HG03575 (cell line): ENCODE measurements around the gene LATS2.

Source experiments
- ATAC-seq: cut with Tn5 transposase; IDR thresholded peaks from one replicate; pipeline ENCODE4 v1.9.1; 2021; ENCODE audit not compliant: unreplicated experiment, insufficient number of reproducible peaks, low FRiP score; ENCODE audit errors: extremely low read depth

Gene LATS2

GRCh38 chr13:21061029-21061763 lies at the start of gene LATS2:
Gene LATS2, minus strand, starts transcription at chr13:21061586. Its CDS starts 15,560 bp downstream, at chr13:21046026.
- ATAC-seq: no peak

- ATAC-seq: no peak
Observed at GRCh38 chr13:21109168-21109567, 47.8 kb upstream of the LATS2 start.

DNA sequence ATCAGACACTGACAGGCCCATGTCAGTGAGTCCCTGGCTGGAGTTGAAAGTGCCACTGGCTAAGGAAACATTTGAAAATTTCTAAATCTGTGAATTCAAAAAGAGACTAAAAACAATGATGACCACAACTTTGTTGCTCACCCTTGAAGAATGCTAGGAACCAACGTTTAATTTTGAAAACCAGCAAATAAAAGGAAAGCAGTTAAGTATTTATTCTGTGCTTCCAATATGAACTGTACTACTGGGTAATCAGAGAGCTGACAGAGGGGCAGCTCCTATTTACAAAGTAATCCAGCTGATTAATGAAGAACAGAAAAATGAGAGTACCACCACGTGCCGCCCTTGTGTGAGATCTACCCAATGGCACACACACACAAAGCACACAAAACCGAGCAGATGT lies 44.7 kb upstream of the LATS2 start:
- no peak for ATAC-seq

DNA sequence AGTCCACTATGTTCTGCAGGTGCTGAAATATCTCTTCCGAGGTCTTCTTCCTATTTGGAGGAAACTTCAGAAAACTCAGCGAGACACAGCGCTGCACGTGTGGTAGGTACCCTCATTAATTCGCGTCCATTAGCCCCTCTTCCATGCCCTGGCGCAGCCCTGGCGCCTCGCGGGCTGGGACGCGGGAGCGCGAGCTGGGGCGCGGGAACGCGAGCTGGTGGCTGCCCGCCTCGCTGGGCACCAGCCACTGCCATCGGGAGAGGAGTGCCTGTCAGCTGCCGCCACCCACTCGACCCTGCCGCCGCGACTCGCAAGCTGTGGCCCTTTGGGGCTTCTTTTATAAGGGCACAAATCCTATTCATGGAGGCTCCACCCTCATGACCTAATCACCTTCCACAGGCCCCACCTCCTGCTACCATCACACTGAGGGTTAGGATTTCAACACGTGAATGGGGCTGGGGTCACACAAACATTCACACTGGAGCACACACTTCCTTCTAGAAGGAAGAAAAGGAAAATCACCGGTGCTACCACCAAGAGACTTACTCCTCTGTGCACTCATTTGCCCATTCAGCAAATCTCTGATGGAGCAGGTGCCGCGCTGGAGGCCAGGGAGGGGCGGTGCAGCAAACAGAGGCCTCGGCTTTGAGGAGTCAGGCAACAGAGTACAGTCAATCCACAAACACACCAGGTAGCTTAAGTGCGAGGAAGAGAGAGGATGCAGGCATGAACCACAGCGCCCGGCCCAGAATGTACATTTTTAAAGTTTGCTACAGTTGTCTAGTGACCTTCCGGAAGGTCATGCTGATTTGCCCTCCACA lies 43.0 kb upstream of the LATS2 start:
- no peak for ATAC-seq

- no peak for ATAC-seq
Observed at GRCh38 chr13:21101865-21102576, 40.6 kb upstream of the LATS2 start.

DNA sequence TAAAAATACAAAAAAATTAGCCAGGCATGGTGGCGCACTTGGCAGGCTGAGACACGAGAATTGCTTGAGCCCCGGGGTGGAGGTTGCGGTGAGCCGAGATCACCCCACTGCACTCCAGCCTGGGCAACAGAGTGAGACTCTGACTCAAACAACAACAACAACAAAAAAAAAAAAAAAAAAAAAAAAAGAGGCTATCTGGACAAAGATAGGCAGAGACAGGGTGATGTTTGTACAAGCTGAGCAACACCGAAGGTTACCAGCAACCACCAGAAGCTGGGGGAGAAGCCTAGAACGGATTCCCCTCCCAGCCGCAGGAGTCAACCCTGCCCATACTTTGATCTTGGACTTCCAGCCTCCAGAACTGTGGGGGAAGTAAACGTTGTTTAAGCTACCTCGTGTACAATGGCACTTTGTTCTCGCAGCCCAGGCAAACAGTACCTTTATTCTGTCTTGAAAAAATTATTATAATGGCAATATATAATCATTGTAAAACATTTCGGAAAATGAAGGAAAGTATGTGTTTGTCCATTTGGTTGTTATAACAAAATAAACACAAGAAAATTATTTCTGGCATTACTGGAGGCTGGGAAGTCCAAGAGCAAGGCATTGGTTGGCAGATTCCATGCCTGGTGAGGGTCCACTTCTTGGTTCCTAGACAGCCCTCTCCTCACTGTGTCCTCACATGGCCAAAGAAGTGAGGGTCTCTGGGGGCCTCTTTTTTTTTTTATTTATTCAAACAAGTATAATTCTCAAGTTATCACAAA lies 39.8 kb upstream of the LATS2 start:
- no peak for ATAC-seq

- no peak for ATAC-seq
Observed at GRCh38 chr13:21100211-21100610, 38.8 kb upstream of the LATS2 start.

GRCh38 chr13:21095311-21095710 lies 33.9 kb upstream of the LATS2 start:
- ATAC-seq: no peak

- no peak for ATAC-seq
Observed at GRCh38 chr13:21089830-21090229, 28.4 kb upstream of the LATS2 start.

DNA sequence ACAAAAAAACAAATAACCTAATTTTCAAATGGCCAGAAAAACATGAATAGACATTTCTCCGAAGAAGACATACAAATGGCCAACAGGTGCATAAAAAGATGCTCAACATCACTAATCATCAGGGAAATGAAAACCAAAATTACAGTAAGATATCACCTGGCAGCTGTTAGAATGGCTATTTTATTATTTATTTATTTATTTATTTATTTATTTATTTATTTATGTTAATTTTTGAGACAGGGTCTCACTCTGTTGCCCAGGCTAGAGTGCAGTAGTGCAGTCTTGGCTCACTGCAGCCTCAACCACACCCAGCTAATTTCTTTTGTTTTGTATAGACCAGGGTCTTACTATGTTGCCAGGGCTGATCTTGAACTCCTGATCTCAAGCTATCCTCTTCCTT lies 27.1 kb upstream of the LATS2 start:
- no peak for ATAC-seq

DNA sequence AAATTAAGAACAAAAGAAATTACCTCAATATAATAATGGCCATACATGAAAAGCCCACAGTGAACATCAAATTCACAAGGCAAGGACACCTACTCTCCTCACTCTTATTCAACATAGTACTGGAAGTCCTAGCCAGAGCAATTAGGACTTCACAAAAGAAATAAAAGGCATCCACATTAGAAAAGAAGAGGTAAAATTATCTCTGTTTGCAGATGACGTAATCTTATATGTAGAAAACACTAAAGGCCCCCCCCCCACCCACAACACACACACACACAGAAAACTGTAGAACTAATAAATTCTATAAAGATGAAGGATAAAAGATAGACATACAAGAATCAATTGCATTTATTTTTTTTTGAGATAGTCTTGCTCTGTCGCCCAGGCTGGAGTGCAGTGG lies 25.5 kb upstream of the LATS2 start:
- ATAC-seq: no peak

DNA sequence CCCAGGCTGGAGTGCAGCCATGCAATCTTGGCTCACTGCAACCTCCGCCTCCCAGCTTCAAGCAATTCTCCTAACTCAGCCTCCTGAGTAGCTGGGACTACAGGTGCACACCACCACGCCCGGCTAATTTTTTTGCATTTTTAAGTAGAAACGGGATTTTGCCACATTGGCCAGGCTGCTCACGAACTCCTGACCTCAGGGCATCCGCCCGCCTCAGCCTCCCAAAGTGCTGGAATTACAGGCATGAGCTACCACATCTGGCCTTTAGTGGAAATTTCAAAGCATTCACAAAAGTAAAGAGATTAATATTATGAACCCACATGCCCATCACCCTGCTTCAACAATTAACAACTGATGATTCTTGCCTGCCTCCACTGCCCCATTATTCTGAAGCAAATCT lies 20.5 kb upstream of the LATS2 start:
- no peak for ATAC-seq

GRCh38 chr13:21080593-21080891 lies 19.2 kb upstream of the LATS2 start:
- ATAC-seq: no peak

- no peak for ATAC-seq
Observed at GRCh38 chr13:21079761-21080592, 18.6 kb upstream of the LATS2 start.

DNA sequence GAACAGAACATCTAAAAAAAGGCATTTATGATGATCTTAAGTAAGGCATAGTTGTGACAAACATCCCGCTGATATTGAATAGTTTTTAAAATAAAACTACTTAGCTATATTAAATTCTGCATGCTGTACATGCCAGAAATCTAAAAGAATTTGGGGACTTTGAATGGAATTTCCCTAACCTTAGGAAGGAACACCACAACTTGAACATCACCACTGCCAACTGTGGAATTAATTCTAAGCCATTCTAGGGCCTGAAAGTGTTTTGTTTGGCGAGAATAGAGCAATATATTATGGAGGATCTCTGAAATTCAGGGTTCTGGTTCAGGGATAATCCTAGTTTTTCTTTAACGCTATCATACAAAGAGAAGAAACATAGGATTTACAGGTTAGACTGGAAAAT lies 17.8 kb upstream of the LATS2 start:
- ATAC-seq: no peak

GRCh38 chr13:21078501-21078900 lies 17.1 kb upstream of the LATS2 start:
- no peak for ATAC-seq

GRCh38 chr13:21077788-21078353 lies 16.5 kb upstream of the LATS2 start:
- ATAC-seq: no peak

- ATAC-seq: no peak
Observed at GRCh38 chr13:21077076-21077787, 15.8 kb upstream of the LATS2 start.
